GM13976 (cell line): ENCODE measurements around the gene RBPJL.
"Not testable (repeated sequence)": the region's sequence is repeated elsewhere in the genome, so short reads cannot be mapped to it uniquely, and the experiment has no call there.

Experiments
- DNase-seq: peaks from one replicate; pipeline ENCODE4 v3.0.0; 2012; ENCODE audit warnings: low spot score
- in situ Hi-C: fragments of 300-500 bp; cut with MboI; formaldehyde crosslinking; loops from one replicate; pipeline ENCODE4 v1.12.0; 2022; ENCODE audit warnings: low sequenced_read_pairs, mixed read lengths, inconsistent platforms; ENCODE audit not compliant: unreplicated experiment
- TF ChIP-seq, protein P1 (sequence below): IDR thresholded peaks from 2 replicates; pipeline ENCODE4 v1.5.1; 2012; ENCODE audit warnings: borderline replicate concordance, mild to moderate bottlenecking; ENCODE audit not compliant: insufficient read depth; ENCODE audit errors: extremely low read depth, missing control alignments, control extremely low read depth

The RBPJL gene

DNA sequence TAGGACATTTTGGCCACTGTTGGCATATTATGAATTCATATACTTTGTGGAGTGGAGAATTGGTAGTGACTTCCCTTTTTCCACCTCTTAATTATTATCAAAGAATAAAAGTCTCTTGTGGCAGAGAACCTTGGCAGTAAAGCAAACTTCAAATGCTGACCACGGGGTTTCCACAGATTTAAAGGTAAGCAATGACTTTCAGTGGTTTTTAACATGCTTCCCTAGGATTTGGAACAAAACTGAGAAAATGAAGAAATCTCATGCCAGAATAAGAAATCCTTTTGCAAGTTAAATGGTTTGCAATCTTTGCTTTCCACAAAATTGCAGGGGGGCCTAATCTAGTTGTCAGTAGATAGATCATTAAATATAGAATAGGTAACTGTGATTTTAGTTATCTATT lies 43.6 kb downstream of the RBPJL start:
- in situ Hi-C loops: loop anchor here (25.0 kb wide), 1 partner anchor 412 kb away; no protein-coding TSS in a partner anchor
- TF ChIP-seq, protein P1, sequence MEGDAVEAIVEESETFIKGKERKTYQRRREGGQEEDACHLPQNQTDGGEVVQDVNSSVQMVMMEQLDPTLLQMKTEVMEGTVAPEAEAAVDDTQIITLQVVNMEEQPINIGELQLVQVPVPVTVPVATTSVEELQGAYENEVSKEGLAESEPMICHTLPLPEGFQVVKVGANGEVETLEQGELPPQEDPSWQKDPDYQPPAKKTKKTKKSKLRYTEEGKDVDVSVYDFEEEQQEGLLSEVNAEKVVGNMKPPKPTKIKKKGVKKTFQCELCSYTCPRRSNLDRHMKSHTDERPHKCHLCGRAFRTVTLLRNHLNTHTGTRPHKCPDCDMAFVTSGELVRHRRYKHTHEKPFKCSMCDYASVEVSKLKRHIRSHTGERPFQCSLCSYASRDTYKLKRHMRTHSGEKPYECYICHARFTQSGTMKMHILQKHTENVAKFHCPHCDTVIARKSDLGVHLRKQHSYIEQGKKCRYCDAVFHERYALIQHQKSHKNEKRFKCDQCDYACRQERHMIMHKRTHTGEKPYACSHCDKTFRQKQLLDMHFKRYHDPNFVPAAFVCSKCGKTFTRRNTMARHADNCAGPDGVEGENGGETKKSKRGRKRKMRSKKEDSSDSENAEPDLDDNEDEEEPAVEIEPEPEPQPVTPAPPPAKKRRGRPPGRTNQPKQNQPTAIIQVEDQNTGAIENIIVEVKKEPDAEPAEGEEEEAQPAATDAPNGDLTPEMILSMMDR: no peak
- DNase-seq: no peak

DNA sequence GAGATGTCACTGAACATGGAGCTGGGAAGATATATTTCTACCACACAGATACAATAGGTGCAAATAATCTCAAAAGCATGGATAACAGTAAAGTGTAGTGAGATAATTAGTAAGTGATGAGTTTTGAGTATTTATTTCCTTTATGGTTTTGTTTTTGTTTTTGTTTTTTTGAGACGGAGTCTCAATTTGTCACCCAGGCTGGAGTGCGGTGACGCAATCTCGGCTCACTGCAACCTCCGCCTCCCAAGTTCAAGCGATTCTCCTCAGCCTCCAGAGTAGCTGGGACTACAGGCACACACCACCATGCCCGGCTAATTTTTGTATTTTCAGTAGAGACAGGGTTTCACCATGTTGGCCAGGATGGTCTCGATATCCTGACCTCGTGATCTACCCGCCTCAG lies 44.2 kb downstream of the RBPJL start:
- in situ Hi-C loops: loop anchor here (25.0 kb wide), 1 partner anchor 412 kb away; no protein-coding TSS in a partner anchor

DNA sequence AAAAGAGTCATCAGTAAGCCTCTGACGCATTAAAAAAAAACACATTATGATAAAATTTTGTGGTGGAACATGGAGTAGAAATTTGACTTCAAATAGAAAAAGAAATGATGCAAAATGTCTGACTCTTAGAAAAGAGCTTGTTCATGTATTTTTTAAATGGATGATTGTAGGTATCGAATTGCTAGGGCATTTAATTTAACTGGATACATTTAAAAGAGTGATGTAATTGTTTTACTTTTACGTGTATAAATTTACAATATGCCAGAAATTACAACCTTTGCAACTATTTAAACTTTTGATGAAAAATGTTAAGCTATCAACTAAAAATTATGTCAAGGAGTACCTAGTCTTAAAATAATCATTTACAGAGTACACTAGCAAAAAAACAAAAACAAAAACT lies 46.1 kb downstream of the RBPJL start:
- in situ Hi-C loops: loop anchor here (25.0 kb wide), 1 partner anchor 410 kb away; no protein-coding TSS in a partner anchor

More for the DNA sequence above, 44.2 kb downstream of the RBPJL start:
- DNase-seq: not testable (repeated sequence)

DNA sequence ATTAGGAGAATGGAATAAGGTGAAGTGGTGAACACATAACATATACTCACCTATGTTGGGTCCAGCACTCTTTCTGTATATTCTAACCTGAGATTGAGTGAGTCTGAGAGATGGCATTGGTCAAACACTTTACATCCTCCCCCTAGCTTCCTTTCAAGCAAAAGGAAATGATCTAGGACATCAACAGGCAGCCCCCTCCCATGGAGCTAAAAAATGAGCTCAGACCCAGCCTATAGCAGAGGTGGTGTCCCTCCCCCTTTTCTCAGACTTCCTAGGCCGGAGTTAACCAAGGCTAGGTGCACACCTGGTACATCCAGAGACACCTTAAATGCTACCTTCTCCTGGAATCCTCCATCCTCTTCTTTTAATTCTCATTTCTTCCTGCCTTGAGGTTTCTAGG lies 47.1 kb downstream of the RBPJL start:
- DNase-seq: no peak
- in situ Hi-C loops: loop anchor here (25.0 kb wide), 1 partner anchor 409 kb away; no protein-coding TSS in a partner anchor
- TF ChIP-seq, protein P1: no peak

More for the DNA sequence above, 46.1 kb downstream of the RBPJL start:
- TF ChIP-seq, protein P1: no peak
- DNase-seq: no peak

DNA sequence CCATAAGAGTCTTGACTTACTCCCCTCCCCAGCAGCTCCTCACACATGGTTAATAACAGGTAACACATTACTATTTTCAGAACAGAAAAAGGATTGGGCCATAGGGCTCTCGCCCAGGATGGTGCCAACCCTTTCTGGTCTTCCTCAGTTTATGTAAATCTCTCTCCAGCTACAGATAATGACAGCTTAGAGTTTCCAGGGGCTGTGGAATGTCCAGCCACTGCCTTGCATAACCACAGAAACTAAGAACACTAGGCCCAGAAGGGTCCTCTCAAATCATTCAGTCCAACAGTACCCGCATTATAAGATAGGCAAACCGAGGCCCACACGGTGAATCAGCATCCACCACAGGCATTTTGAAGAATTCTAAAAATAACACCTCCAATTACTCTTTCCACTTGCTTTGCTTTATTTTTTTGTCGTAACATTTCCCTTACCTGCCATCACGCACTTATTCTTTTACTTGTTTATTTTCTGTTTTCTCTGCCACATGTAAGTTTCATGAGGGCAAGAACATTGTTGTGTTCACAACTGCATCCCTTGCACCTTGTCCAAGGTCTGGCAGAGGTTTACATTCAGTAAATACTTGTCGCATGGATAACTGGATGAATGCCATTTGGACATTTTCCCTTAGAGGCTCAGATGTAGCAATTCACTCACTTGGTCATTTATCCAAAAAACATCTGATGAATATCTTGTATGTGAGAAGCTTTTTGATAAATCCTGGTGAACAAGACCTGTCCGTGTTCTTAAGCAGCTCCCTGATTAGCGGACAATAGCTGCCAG lies 48.0 kb downstream of the RBPJL start:
- TF ChIP-seq, protein P1: no peak

DNA sequence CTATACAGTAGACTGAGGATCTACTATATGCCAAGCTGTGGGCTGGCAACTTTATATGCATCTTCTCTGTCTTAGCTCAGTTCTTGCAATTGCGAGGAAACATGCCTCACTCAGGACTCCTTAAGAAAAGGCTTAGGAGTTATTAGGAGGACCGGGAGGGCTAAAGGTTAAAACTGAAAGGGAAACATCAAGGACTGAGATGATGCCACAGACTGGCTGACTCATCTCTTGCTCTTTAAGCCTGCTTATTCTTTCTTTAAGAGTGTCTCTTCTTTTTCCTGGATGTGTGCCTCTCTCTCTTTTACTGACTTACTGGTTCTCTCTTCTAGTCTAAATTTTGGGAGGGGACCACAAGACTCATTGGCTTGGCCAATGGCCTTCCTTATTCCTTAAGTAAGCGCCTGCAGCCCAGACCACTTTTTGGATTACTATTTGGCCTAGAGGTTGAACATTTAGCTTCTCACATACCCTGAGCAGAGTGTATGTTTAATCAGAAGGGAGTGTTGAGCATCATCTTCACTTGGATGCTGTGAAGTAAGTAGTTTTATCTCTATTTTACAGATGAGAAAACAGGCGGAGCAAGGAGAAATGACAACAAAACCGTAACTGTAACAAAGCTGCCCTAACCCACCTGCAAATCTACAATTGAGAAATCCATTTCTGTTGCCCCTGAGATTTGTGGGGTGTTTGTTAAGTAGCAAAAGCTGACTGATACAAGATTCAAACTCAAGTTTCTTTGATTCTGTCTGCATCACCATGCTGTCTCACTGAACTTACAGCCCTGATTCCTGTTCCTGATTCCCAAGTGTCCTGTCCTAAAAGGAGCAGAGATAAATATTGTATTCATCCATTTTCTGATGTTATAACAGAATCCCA lies 48.8 kb downstream of the RBPJL start:
- no peak for DNase-seq
- in situ Hi-C loops: loop anchor here (25.0 kb wide), 1 partner anchor 407 kb away; no protein-coding TSS in a partner anchor
- TF ChIP-seq, protein P1: no peak

More for the DNA sequence above, 48.0 kb downstream of the RBPJL start:
- no peak for DNase-seq
- in situ Hi-C loops: loop anchor here (25.0 kb wide), 1 partner anchor 408 kb away; no protein-coding TSS in a partner anchor
